Endothelial cell of hepatic sinusoid (primary cell): Measurements from ENCODE around the gene TNFAIP8L2.

Experiments
- in situ Hi-C: cut with HindIII; loops from 2 replicates; pipeline ENCODE4 v1.10.0; 2017; ENCODE audit warnings: low sequenced_read_pairs

The TNFAIP8L2 gene

DNA sequence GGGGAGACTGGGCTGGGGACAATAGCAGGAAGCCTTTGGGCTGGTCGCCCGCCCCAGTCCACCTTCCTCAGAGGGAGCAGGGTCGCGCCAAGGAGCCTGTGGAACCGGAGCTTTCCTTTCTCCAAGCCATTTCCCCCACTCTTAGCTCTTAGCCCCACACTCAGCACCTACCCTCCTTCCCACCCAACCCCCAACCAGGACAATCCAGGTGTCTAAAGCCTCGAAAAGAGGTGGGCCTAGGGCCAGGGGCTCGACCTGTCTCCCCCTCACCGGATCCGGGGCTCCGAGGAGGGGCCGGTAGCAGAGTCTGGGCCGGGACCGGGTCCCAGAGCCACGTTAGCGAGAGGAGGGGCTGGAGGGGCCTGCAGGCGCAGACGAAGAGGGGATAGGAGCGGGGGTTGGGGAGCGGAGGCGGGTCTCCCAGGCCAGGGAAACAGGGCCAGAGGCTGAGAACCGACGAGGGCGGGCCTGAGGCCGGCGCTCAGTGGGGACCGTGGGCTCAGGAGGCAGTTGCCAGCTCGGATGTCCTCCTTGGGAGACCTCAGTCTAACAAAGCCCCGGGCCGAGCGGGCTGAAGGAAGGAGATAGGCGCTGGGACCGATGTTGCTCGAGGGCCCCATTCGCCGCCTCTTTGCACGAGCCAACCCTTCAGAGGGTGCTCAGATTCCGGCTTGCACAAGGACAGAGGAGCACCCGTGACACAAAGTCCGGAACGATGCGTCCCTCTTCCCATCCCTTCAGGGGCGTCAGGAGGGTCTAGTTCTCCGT, 11.0 kb upstream of the TNFAIP8L2 start:
- in situ Hi-C loops: no loop called here

DNA sequence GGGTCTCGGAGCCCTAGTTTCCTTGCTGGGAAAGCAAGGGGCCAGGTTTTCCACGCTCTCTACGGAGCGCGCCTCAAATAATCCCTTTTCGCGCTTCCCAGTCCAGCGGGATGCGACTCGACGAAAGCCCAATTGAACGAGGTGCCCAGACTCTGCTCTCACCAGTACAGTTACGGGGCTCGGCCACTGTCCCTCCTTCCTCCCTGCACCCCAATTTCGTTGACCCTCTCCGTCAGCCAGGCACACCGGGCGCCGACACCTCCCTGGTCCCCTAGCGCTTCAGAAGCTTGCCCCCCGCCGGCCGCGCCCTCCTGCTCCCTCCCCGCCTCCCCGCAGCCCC, 10.4 kb upstream of the TNFAIP8L2 start:
- in situ Hi-C loops: no loop called here

DNA sequence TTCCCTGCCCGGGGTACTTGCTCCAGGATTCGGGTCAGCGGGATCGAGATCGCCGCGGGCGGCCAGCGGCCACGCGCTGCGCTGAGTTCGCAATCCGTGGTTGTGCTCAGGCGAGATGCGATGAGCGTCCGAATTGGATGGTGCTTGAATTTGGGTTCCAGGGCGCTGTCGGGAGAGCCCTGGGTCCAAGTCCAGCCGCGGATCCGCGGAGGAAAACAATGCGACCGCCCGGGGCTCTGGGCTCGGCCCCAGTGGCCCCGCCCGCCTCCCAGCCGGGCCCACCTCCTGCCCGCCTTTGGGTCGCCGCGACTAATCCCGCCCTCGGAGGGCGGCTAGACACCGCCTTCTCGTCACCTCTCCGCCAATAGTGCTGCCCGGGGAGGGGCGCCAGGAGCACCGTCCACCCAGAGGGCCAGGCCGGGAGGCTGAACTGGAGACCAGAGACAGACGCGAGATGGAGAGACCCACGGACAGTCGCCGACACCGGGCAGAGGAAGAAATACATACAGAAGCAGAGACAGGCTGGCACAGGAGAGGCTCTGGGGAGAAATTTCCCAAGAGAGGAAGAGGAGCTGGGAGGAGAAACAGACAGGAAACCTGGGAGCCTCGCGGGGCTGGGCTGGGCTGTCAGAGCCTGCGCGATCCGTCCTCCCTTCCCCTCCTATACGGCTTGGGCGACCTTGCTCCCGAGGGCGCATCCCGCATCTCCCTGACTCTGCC, 9.9 kb upstream of the TNFAIP8L2 start, which contains the start of gene SEMA6C:
Gene SEMA6C, minus strand, starts transcription at position 220 of the 720 bp plus-strand sequence. CDS start 4,010 bp downstream, outside the sequence.
- in situ Hi-C loops: no loop called here

DNA sequence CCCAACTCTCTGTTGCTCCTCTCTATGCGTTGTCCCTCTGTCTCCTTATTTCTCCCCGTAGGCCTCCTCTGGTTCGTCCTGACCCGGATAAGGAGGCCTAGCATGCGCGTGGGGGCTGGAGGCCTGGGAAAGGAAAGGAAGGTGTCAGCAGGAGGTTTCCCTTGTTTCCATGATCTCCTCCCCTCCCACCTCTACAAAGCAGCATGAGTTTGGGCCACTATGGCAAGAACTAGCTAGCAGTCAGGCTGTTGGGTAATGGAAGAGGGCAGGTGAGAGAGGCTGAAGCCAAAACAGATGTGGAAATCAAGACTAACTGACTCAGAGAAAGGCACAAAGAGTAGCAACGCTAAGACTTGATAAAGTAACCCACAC, 9.3 kb upstream of the TNFAIP8L2 start:
- in situ Hi-C loops: no loop called here

DNA sequence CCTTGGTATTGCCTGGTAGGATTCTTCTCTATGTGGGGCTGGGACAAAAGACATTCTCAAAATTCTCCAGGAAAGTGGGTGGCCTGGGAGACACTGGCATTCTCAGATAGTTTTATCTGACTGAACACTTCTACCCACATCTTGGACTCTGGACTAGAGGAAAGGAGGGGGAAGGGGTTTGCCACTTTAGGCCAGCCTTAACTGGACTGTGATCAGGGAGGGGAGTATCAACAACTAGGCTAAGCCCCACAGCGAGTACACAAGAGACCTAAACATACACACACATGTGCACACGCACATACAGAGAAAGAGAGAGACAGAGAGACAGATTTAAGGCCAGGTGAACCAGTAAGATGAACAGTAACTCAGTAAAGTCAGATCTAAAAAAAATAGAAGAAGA, 8.8 kb upstream of the TNFAIP8L2 start:
- in situ Hi-C loops: no loop called here

DNA sequence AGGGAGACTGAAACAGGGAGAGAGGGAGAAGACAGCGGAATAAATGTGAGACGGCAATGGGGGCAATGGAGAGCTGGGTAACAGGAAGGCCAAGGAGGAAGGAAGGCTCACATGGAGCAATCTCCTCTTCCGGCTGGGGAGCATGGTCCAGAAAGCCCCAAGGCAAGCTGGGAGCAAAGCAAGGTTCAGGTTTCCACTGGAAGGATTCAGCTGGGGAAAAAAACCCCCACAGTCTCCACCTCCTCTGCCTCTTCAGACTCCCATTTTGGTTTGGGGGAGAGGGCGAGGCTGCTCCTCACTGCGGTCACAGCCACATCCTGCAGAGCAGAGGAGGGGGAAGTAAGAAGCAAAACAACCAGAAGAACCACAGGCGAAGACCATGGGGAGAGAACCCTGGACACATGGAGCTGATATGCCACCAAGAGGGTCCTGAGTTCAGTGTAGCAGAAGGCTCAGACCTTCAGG, 650 bp downstream of the TNFAIP8L2 start:
- in situ Hi-C loops: loop anchor here (5.0 to 10.0 kb wide), 4 partner anchors 35 to 132 kb away; no protein-coding TSS in a partner anchor

DNA sequence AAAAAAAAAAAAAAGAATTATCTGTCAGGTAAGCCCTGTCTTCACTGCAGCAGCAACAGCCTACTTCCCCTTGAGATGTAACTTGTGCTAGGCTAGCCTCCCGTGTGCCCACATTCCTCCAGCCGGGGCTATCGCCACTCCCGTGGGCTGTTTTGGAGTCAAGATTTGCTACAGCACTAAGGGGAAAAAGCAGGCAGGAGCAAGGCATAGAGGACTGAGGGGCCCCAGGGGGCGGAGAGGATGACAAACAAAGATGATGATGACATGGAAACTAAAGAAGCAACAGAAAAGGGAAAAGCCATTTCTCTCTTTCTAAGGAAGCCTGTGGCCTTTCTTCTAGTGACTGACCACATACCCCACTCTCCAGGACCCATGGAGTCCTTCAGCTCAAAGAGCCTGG, 1.9 kb downstream of the TNFAIP8L2 start:
- in situ Hi-C loops: loop anchor here (5.0 to 10.0 kb wide), 4 partner anchors 36 to 134 kb away; no protein-coding TSS in a partner anchor

DNA sequence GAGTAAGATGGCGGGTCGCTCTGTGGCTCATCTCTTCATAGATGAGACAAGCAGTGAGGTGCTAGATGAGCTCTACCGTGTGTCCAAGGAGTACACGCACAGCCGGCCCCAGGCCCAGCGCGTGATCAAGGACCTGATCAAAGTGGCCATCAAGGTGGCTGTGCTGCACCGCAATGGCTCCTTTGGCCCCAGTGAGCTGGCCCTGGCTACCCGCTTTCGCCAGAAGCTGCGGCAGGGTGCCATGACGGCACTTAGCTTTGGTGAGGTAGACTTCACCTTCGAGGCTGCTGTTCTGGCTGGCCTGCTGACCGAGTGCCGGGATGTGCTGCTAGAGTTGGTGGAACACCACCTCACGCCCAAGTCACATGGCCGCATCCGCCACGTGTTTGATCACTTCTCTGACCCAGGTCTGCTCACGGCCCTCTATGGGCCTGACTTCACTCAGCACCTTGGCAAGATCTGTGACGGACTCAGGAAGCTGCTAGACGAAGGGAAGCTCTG, 2.4 kb downstream of the TNFAIP8L2 start:
- in situ Hi-C loops: loop anchor here (5.0 to 10.0 kb wide), 4 partner anchors 36 to 134 kb away; no protein-coding TSS in a partner anchor

DNA sequence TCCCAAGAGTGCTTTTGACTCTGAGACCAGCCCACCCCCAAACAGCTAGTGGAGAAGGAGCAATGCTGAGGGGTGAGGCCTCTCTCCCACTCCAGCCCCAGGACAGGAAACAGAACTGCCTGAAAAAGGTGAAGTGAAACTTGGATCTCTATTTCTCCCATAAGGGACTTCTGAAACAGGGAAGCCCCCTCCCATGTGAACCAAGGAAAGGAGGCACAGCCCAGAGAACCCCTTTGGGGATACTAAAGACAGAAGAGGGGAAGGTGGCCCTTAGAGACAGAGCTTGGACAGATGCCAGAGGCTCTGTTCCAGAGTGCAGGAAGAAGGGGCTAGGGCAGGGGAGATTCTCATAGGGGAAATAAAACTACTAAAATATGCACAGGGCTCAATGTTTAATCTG, 2.9 kb downstream of the TNFAIP8L2 start:
- in situ Hi-C loops: loop anchor here (5.0 to 10.0 kb wide), 4 partner anchors 37 to 135 kb away; no protein-coding TSS in a partner anchor

DNA sequence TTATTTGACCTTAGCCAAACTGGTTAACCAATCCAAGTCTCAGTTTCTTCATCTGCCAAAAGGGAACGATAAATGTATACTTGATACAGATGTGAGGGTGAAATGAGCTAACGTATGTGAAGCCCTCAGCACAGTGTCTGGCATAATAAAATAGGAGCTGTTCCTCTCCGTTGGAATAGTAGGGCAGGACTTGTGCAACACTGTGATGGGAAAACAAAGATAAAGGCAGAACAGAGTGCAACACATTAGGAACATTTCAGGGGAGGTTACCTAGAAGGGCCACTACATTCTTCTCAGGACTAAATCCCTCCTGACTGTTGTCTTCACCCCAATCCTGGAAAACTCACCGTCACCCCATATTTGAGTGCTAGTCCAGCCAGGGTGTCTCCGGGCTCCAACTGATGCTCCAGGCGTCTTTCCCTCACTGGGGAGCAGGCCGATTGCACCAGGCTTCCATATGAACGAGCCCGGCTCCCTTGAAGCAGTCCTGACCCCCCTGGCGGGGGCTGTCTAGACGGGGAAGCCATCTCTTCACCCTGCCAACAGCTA, 8.4 kb downstream of the TNFAIP8L2 start:
- in situ Hi-C loops: no loop called here

DNA sequence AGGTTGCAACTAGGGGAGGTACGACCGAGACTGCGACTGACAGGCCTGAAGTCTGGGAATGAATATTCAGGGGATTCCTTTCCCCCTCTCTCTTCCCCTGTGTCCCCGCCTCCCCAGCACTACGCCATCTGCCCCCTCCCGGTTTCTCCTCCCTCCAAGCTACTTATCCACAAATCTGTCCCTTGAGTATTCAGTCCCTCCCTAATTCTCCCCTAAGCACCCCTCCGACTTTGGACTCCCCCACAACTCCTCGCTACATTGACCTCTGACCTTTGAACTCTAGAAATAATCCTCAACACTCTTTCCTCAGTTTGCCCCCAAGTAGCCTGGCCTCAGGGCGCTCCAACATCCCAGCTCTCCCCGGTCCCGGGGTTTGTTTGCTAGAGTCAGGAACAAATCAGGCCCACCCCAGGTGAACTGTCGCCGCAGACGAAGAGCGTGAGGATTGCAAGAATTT, 8.9 kb downstream of the TNFAIP8L2 start:
- in situ Hi-C loops: no loop called here

DNA sequence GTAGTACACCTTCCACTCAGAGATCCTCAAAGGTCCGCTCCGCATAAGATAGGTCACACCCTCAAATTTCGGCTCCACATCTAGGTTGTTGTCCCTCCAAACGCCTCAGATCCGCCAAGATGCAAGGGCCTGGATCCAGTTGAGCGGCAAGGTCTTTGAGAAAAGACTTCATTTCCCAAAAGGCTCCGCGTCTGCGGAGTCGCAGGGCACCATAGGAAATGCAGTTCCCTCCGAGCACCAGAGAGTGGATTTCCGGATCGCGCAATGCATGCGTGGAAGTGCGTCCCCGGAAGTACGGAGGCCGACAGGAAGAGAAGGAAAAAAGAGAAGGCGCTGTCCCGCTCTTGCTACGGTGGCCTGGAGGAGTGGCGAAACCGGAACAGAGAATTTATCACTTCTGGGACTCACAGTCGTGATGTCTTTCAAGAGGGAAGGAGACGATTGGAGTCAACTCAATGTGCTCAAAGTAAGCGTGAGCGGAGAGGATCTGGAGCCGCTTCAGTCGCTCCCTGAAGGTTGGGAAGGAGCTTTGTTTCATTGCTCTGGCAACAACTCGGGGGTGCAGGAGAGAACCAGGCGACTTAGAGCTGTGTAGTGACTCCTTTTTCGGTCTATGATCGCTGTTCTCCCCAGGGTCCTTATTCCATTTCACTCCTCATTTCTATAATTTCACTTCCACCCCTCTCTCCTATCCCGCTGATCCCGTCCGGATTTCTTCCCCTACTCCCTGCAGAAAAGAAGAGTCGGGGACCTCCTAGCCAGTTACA, 9.5 kb downstream of the TNFAIP8L2 start, which contains the start of the genes LYSMD1 and SCNM1:
Gene LYSMD1, minus strand, starts transcription at position 165 of the 767 bp plus-strand sequence. CDS start 644 bp downstream, outside the sequence.
Gene SCNM1, plus strand, starts transcription at position 407 of the 767 bp plus-strand sequence. Its CDS starts 9 bp downstream, at position 416.
- in situ Hi-C loops: no loop called here

DNA sequence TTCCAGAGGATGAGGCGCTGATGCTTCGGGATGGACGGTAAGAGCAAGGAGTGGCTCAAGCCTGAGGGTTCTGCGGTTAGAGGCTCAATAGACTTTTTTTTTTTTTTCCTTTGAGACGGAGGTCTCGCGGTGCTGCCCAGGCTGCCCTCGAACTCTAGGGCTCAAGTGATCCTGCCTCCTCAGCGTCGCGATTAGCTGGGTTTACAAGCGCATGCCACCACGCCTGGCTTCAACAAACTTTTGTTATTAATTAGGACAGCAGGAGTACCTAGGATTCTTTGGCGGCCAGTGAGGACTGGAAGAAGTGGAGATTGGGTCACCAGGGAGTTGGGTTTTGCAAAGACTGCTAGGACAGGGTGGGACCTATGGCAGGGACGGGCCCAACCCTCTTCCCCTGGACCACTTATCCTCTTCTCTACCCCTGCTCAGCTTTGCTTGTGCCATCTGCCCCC, 10.1 kb downstream of the TNFAIP8L2 start:
- in situ Hi-C loops: no loop called here

DNA sequence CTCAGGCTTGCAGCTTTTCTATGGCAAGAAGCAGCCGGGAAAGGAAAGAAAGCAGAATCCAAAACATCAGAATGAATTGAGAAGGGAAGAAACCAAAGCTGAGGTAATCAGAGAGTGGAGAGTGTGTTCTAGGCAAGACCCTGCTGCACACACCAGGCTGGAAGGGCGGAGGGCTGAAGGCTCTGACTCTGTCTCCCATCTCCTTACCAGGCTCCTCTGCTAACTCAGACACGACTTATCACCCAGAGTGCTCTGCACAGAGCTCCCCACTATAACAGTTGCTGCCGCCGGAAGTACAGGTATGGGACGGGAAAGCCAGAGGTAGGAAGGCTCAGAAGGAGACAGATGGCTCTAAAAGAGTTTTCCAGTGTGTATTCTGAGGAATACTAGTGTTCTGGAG, 10.7 kb downstream of the TNFAIP8L2 start:
- in situ Hi-C loops: no loop called here

DNA sequence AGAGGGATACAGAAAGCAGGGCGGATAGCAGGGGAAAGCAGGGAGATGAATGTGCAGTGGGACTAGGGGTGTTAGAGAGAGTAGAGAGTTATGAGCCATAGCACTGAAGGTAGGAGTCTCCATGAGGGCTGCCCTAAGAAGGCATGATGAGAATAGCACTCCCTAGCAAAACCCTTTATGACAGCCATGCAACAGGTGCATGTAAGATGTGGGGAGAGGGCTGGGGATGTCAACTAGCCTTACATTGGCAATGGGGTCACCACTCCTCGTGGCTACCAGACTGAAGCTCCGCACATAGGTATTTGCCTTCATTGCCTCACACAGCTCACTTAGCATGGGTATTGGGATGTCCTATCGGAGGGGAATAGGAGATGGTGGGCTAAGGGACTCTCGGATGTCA, 14.7 kb downstream of the TNFAIP8L2 start:
- in situ Hi-C loops: no loop called here

DNA sequence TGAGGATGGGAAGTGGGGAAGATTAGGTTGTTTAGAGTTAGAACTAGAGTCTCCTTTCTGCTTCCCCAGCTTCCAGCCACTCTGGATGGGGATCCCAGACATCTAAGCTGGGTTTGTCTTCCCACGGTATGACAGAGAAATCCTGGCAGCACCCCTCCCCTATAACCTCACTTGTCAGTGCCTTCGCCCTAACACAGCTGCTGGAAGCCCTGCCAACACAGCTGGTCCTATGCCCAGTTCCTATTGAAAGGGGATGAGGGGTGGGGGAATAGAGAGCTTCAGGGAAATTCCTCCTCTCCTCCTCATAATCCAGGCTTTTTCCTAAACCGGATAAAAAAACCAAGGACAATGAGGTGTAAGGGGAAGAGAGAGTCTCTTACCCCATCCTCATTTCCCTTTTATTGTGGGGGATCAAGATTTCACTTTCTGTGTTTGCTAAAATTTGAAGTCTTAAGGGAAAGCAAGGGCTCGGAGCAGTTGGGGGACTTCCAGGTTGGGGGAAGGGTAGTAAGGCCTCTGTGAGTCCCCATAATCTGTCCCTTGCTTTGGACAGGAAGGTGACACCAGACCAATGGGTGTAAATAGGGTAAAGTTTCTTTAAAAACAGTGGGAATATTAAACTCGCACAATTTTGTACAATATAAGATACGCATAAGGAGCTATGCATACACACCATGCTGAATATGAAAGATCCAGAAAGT, 18.7 kb downstream of the TNFAIP8L2 start:
- in situ Hi-C loops: no loop called here

DNA sequence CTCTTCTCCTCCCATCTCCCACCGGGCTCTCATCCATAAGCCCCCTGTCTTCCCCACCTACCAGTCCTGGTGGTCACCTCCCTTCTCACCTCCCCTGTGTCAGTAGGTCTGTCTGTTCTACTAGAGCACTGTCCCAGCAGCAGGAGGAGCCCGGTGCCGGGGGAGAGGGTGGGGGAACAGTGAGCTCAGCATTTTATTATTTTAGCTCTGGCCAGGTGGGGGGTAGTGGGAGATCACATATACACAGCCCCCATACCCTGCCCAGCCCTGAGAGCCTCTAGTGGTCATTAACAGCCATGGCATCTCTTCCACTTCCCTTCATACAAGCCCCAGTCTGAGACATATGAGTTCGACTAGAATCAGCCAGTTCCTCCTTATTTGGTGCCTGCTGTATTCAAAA, 19.4 kb downstream of the TNFAIP8L2 start, which contains the start of gene TMOD4:
Gene TMOD4, minus strand, starts transcription at position 119 of the 400 bp plus-strand sequence. CDS start 1,106 bp downstream, outside the sequence.
- in situ Hi-C loops: no loop called here

DNA sequence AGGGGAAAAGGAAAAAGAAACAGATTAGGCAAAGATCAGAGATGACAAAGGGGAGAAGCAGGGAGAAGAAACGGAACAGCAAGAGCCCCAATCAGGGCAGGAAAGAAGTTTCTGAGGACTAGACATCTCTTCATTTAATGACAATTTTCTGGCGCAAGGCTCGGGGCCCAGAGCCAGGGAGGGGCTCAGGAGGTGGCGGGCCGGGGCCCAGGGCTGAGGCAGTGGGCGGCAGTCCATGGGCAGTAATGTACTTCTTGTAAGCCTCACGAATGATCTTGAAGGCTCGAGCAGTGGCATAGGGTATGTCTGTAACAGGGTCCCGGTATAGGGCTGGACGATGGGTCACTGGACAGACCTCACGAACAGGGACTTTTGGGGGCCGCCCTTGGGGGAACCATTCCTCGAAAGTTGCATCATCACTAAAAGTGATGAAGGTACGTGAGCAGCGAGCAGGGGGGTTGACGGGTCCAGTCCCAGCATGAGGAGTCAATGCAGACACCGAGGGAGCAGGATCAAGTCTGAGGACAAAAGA, 20.1 kb downstream of the TNFAIP8L2 start:
- in situ Hi-C loops: no loop called here

DNA sequence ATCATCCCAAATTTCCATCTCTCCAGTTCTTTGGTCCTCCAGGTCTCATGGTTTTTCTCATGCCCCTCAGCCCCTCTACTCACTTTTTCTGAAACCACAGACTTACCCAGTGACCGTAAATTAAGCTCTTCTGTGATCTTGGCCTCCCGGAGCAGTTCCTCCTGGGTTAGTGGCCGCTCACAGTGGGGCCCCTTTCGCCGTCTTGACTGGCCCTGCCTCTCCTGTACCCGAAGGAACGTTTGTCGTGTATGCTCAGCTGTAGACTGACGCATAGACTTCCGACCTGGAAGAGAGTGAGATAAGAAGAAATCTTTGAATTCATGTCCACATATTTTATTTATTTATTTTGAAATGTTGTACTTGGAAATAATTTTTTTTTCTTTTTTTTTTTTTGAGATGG, 27.8 kb downstream of the TNFAIP8L2 start:
- in situ Hi-C loops: no loop called here
